ENCODE data around the gene MORN5.

- TF ChIP-seq, protein P1, sequence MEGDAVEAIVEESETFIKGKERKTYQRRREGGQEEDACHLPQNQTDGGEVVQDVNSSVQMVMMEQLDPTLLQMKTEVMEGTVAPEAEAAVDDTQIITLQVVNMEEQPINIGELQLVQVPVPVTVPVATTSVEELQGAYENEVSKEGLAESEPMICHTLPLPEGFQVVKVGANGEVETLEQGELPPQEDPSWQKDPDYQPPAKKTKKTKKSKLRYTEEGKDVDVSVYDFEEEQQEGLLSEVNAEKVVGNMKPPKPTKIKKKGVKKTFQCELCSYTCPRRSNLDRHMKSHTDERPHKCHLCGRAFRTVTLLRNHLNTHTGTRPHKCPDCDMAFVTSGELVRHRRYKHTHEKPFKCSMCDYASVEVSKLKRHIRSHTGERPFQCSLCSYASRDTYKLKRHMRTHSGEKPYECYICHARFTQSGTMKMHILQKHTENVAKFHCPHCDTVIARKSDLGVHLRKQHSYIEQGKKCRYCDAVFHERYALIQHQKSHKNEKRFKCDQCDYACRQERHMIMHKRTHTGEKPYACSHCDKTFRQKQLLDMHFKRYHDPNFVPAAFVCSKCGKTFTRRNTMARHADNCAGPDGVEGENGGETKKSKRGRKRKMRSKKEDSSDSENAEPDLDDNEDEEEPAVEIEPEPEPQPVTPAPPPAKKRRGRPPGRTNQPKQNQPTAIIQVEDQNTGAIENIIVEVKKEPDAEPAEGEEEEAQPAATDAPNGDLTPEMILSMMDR (conservative IDR thresholded peaks at IDR 0.05; ENCODE audit: low read length) = no peak
- TF ChIP-seq EZH2phosphoT487 (IDR thresholded peaks at IDR 0.05; ENCODE audit: borderline replicate concordance) = no peak
These were observed 26.3 kb upstream of the MORN5 start for GRCh38 chr9:122133263-122133983.

All from Loucy (cell line).